Central memory CD8-positive, alpha-beta T cell (primary cell): Measurements from ENCODE around the gene PCDHA1.

Experiments
- ATAC-seq: fragments of 150-1000 bp; cut with Tn5 transposase; replicated peaks from 2 replicates; pipeline ENCODE4 v1.10.0; 2022; ENCODE audit warnings: mild to moderate bottlenecking, moderate FRiP score, moderate number of reproducible peaks; ENCODE audit not compliant: poor library complexity, severe bottlenecking; ENCODE audit errors: extremely low read depth
- DNase-seq, 2 donors: peaks; one replicate each; pipeline ENCODE4 v3.0.0; 2021; ENCODE audit warnings: low spot score in 2 of 2
- H3K27ac Mint-ChIP-seq: one replicate; pipeline ENCODE4 v1.8.0; 2022; ENCODE audit warnings: low read depth, mild to moderate bottlenecking, moderate library complexity, mixed read lengths
- H3K27me3 Mint-ChIP-seq: one replicate; pipeline ENCODE4 v1.8.0; 2022; ENCODE audit warnings: mixed read lengths
- H3K36me3 Mint-ChIP-seq: one replicate; pipeline ENCODE4 v1.8.0; 2022; ENCODE audit warnings: mild to moderate bottlenecking, moderate library complexity, mixed read lengths; ENCODE audit not compliant: insufficient read depth
- H3K4me1 Mint-ChIP-seq: one replicate; pipeline ENCODE4 v1.8.0; 2022; ENCODE audit warnings: mixed read lengths
- H3K4me3 Mint-ChIP-seq: one replicate; pipeline ENCODE4 v1.8.0; 2022; ENCODE audit warnings: mild to moderate bottlenecking, moderate library complexity, mixed read lengths
- H3K9me3 Mint-ChIP-seq: one replicate; pipeline ENCODE4 v1.8.0; 2022; ENCODE audit warnings: mixed read lengths

Gene PCDHA1

GRCh38 chr5:140927228-140927573 lies 141.3 kb downstream of the PCDHA1 start:
- DNase-seq (no peak), ATAC-seq (no peak)
- Mint-ChIP-seq H3K9me3 (no peaks in the 10 kb centered on the region), H3K4me1 (no peaks in the 10 kb centered on the region), H3K4me3 (peak overlapping the region; percentile 34), H3K36me3 (peaks cover 2% of the 10 kb centered on the region), H3K27me3 (peaks cover 59% of the 10 kb centered on the region), H3K27ac (no peak overlapping the region)

- ATAC-seq (no peak), DNase-seq (no peak)
- Mint-ChIP-seq H3K4me1 (no peaks in the 10 kb centered on the region), H3K27me3 (peaks cover 6% of the 10 kb centered on the region), H3K27ac (no peak overlapping the region), H3K9me3 (no peaks in the 10 kb centered on the region), H3K36me3 (no peaks in the 10 kb centered on the region), H3K4me3 (no peak overlapping the region)
Observed at GRCh38 chr5:140934964-140935606, 149.1 kb downstream of the PCDHA1 start.

- H3K9me3 Mint-ChIP-seq = peaks cover 14% of the 10 kb centered on the region
- H3K36me3 Mint-ChIP-seq = no peaks in the 10 kb centered on the region
- no peak overlapping the region for H3K4me3 Mint-ChIP-seq
- H3K4me1 Mint-ChIP-seq = no peaks in the 10 kb centered on the region
- no peak overlapping the region for H3K27ac Mint-ChIP-seq
- H3K27me3 Mint-ChIP-seq = peaks cover 5% of the 10 kb centered on the region
- no peak for DNase-seq
- ATAC-seq = no peak
Observed at GRCh38 chr5:140946578-140946977, 160.6 kb downstream of the PCDHA1 start.

- peaks cover 7% of the 10 kb centered on the region for H3K9me3 Mint-ChIP-seq
- no peak overlapping the region for H3K4me3 Mint-ChIP-seq
- DNase-seq = no peak
- no peaks in the 10 kb centered on the region for H3K36me3 Mint-ChIP-seq
- no peaks in the 10 kb centered on the region for H3K4me1 Mint-ChIP-seq
- no peak for ATAC-seq
- H3K27ac Mint-ChIP-seq = no peak overlapping the region
- H3K27me3 Mint-ChIP-seq = peaks cover 15% of the 10 kb centered on the region
Observed at GRCh38 chr5:140951636-140952035, 165.7 kb downstream of the PCDHA1 start.

GRCh38 chr5:140953234-140953633 lies 167.3 kb downstream of the PCDHA1 start:
- H3K9me3 Mint-ChIP-seq = peaks cover 5% of the 10 kb centered on the region
- no peaks in the 10 kb centered on the region for H3K36me3 Mint-ChIP-seq
- peaks cover 15% of the 10 kb centered on the region for H3K27me3 Mint-ChIP-seq
- no peak overlapping the region for H3K27ac Mint-ChIP-seq
- H3K4me3 Mint-ChIP-seq = no peak overlapping the region
- DNase-seq (no peak), ATAC-seq (no peak)
- H3K4me1 Mint-ChIP-seq = no peaks in the 10 kb centered on the region

GRCh38 chr5:140962190-140962589 lies 176.2 kb downstream of the PCDHA1 start:
- H3K36me3 Mint-ChIP-seq = no peaks in the 10 kb centered on the region
- no peaks in the 10 kb centered on the region for H3K4me1 Mint-ChIP-seq
- peaks cover 25% of the 10 kb centered on the region for H3K27me3 Mint-ChIP-seq

GRCh38 chr5:140964356-140964755 lies 178.4 kb downstream of the PCDHA1 start:
- ATAC-seq (no peak), DNase-seq (no peak)
- H3K4me1 Mint-ChIP-seq = no peaks in the 10 kb centered on the region
- peaks cover 2% of the 10 kb centered on the region for H3K36me3 Mint-ChIP-seq
- no peak overlapping the region for H3K27ac Mint-ChIP-seq
- no peak overlapping the region for H3K4me3 Mint-ChIP-seq
- H3K9me3 Mint-ChIP-seq = no peaks in the 10 kb centered on the region
- H3K27me3 Mint-ChIP-seq = peaks cover 35% of the 10 kb centered on the region

More at GRCh38 chr5:140962190-140962589, 176.2 kb downstream of the PCDHA1 start:
- DNase-seq = no peak
- Mint-ChIP-seq H3K27ac (no peak overlapping the region), H3K4me3 (no peak overlapping the region), H3K9me3 (no peaks in the 10 kb centered on the region)
- ATAC-seq = no peak

- Mint-ChIP-seq H3K36me3 (peaks cover 2% of the 10 kb centered on the region), H3K9me3 (no peaks in the 10 kb centered on the region), H3K4me1 (no peaks in the 10 kb centered on the region), H3K27me3 (peaks cover 35% of the 10 kb centered on the region), H3K27ac (no peak overlapping the region), H3K4me3 (no peak overlapping the region)
- DNase-seq (no peak), ATAC-seq (no peak)
Observed at GRCh38 chr5:140965905-140966292, 180.0 kb downstream of the PCDHA1 start.

GRCh38 chr5:140966293-140967225 lies 180.6 kb downstream of the PCDHA1 start, which contains the start of gene PCDHAC2:
Gene PCDHAC2, plus strand, starts transcription at chr5:140966476. Its CDS starts 291 bp downstream, at chr5:140966767.
- Mint-ChIP-seq H3K27me3 (peaks cover 35% of the 10 kb centered on the region), H3K4me3 (no peak within 1 kb of the TSS), H3K9me3 (no peaks in the 10 kb centered on the region), H3K27ac (no peak within 1 kb of the TSS), H3K36me3 (peaks cover 2% of the 10 kb centered on the region), H3K4me1 (no peaks in the 10 kb centered on the region)
- no peak for DNase-seq
- ATAC-seq = no peak

- no peak overlapping the region for H3K27ac Mint-ChIP-seq
- H3K4me3 Mint-ChIP-seq = no peak overlapping the region
- H3K27me3 Mint-ChIP-seq = peaks cover 35% of the 10 kb centered on the region
- no peaks in the 10 kb centered on the region for H3K4me1 Mint-ChIP-seq
- H3K36me3 Mint-ChIP-seq = peaks cover 2% of the 10 kb centered on the region
- no peak for DNase-seq
- H3K9me3 Mint-ChIP-seq = no peaks in the 10 kb centered on the region
- no peak for ATAC-seq
Observed at GRCh38 chr5:140967226-140967893, 181.4 kb downstream of the PCDHA1 start.

GRCh38 chr5:140969880-140970279 lies 183.9 kb downstream of the PCDHA1 start:
- H3K36me3 Mint-ChIP-seq = peaks cover 2% of the 10 kb centered on the region
- H3K27ac Mint-ChIP-seq = no peak overlapping the region
- H3K27me3 Mint-ChIP-seq = peaks cover 29% of the 10 kb centered on the region
- H3K9me3 Mint-ChIP-seq = no peaks in the 10 kb centered on the region
- no peak for DNase-seq
- no peak overlapping the region for H3K4me3 Mint-ChIP-seq
- H3K4me1 Mint-ChIP-seq = no peaks in the 10 kb centered on the region
- no peak for ATAC-seq

GRCh38 chr5:140973550-140973949 lies 187.6 kb downstream of the PCDHA1 start:
- ATAC-seq (no peak), DNase-seq (no peak)
- no peaks in the 10 kb centered on the region for H3K36me3 Mint-ChIP-seq
- H3K4me3 Mint-ChIP-seq = no peak overlapping the region
- H3K27ac Mint-ChIP-seq = no peak overlapping the region
- no peaks in the 10 kb centered on the region for H3K9me3 Mint-ChIP-seq
- H3K27me3 Mint-ChIP-seq = peaks cover 20% of the 10 kb centered on the region
- no peaks in the 10 kb centered on the region for H3K4me1 Mint-ChIP-seq
